Measurements from ENCODE around the gene NAGLU.

NAGLU gene

DNA sequence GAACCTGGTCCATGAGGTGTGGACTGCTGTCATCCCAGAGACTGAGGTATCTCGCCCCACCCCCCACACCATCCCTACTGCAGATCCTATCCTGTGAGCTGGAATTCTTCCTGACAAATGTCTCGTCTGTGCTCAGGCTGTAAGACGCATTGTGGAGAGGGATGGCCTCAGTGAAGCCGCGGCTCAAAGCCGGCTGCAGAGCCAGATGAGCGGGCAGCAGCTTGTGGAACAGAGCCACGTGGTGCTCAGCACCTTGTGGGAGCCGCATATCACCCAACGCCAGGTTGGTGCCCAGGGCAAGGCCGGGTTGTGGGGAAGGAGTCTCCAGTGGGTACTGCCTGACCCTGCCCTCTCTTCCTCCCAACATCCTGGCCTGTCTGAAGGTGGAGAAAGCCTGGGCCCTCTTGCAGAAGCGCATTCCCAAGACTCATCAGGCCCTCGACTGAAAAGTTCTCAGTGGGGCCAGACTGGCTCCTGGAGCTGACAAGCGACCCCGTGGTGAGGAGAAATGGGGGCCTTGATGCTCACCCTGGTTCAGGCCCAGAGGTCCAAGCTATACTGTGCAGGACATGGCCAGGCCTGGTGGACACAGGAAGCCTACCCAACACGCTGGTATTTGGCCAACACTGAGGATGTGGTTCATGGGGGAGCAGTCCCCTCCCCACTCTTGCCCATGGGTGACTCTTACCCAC, 29.6 kb downstream of the NAGLU start:
- no peak for TF ChIP-seq JUND (IDR thresholded peaks at IDR 0.05; ENCODE audit: low read depth)
- in situ Hi-C loops (cut with HindIII; ENCODE audit: low pct_unique_long_range_greater_than_20kb, low sequenced_read_pairs): no loop called here
- DNase-seq (ENCODE audit: low read depth in 1 of 2, low spot score in 1 of 2): no peak

- no peak for DNase-seq (ENCODE audit: low read depth in 1 of 2, low spot score in 1 of 2)
- no peak for TF ChIP-seq JUND (IDR thresholded peaks at IDR 0.05; ENCODE audit: low read depth)
- in situ Hi-C loops (cut with HindIII; ENCODE audit: low pct_unique_long_range_greater_than_20kb, low sequenced_read_pairs): no loop called here
Observed at GRCh38 chr17:42566215-42566882, 30.3 kb downstream of the NAGLU start.

DNA sequence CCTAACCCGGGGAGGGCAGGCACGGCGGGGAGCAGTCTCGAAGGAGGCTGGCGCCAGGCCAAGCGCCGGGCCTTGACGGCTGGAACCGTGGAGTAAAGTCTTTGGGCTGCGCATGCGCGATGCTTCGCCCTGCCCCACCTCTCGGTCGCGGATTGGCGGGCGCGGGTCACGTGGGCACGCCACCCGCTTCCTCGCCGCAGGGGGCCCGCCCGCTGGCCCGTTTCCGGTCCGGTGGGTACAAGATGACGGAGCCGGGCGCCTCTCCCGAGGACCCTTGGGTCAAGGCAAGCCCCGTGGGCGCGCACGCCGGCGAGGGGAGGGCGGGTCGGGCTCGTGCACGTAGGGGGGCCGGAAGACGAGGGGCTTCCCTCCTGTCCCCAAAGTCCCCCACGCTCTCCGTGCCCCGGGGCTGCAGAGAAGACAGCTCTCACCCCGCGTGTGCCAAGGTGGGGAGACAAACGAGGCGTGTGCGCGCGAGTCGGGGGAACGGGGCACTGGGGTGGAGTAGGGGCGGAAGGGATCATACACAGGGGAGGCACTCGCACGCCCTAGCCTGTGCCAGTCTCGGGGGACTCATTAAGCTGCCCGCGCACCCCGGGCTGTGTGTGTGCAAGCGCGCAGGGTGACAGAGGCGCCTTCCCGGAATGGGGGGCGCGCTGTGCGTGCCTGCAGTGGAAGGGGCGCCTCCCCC, 31.0 kb downstream of the NAGLU start, which contains the start of gene MLX:
MLX (plus strand) TSS at position 218 of the 691 bp plus-strand sequence; CDS start at position 243, 25 bp downstream.
- DNase-seq (ENCODE audit: low read depth in 1 of 2, low spot score in 1 of 2): peak; percentile 96 to 100
- TF ChIP-seq JUND (IDR thresholded peaks at IDR 0.05; ENCODE audit: low read depth): no peak
- in situ Hi-C loops (cut with HindIII; ENCODE audit: low pct_unique_long_range_greater_than_20kb, low sequenced_read_pairs): no loop called here

DNA sequence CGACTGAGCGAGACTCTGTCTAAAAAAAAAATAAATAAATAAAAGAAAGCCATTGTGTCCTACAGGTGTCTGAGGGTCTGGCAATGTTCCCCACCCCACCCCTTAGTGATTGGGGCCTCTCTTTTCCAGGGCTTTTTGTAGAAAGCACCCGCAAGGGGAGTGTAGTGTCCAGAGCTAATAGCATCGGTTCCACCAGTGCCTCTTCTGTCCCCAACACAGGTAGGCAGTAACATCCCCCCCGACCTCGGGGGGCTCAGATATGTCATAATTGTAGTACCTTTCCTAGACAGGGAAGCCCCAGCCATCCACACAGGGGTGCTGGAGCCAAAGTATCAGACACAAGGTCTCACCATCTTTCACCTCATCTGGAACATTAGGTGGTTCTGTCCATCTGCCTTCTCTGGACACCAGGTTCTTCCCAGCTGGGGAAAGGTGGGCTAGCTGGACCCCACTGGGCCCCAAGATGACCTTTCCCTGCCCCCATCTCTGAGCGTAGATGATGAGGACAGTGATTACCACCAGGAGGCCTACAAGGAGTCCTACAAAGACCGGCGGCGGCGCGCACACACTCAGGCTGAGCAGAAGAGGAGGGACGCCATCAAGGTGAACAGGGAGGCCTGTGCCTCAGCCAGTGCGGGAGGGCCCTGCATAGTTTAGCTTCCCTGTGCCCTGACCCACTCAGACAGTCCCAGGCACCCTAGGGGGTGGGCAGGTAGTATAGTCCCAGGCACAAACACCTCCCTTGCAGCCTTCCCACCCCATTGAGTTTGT, 32.5 kb downstream of the NAGLU start:
- DNase-seq (ENCODE audit: low read depth in 1 of 2, low spot score in 1 of 2): no peak
- in situ Hi-C loops (cut with HindIII; ENCODE audit: low pct_unique_long_range_greater_than_20kb, low sequenced_read_pairs): no loop called here

DNA sequence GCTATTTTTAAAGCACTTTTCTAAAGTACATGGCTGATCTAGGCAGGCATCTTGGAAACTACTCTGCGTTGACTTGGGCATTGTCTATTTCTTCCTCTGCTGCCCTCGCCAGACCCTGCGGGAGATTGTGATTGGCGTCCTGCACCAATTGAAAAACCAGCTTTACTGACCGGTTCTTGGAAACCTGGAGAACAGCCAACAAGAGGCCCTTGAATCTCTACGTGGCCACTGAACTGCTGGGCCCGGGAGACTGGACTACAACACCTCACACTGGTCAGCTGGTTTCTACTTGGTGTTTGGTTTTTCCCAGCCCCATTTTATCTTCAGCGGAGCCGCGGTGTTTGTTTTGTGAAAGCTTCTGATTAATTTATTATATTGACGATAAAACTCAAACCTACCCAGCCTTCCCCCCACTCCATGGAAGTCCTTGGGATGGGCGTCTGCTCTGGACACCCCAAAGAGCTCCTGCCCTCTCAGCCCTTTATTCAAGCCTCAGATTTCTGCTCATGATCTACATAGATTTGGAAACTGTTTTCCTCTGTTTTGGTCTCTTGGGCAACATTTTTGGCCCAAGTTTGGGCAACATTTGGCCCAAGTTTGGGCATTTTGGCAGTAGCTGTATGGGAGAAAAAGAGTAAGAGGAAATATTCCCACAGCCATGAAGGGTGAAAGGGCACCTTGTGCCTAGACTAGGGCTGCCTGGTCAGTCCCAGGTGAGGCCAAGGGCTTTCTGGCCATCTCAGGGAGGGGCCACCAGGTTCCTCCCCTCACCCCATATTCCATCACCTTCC, 35.6 kb downstream of the NAGLU start:
- TF ChIP-seq JUND (IDR thresholded peaks at IDR 0.05; ENCODE audit: low read depth): no peak
- peak in 1 of 2 experiments; percentile 78 for DNase-seq (ENCODE audit: low read depth in 1 of 2, low spot score in 1 of 2)

More for the DNA sequence above, 32.5 kb downstream of the NAGLU start:
- TF ChIP-seq JUND (IDR thresholded peaks at IDR 0.05; ENCODE audit: low read depth): no peak

DNA sequence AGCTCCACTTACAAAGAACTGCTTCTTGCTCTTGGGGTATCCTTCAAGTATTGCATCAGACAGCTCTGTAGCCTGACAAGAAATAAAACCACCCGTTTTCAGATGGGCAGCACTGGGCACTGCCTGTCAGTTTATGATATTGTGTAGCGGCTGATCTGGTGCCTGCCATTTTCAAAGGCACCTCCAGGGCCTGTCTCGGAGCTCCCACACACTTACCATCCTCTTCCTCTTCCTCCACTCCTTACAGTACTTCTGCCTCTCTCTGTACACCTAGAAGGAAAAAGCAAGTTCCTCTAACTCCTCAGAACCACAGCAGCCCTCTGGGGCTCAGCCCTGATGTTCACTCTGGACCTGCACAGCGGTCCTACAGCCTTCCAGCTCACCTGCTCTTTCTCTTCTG, 37.1 kb downstream of the NAGLU start:
- in situ Hi-C loops (cut with HindIII; ENCODE audit: low pct_unique_long_range_greater_than_20kb, low sequenced_read_pairs): no loop called here
- no peak for DNase-seq (ENCODE audit: low read depth in 1 of 2, low spot score in 1 of 2)
- no peak for TF ChIP-seq JUND (IDR thresholded peaks at IDR 0.05; ENCODE audit: low read depth)

More for the DNA sequence above, 35.6 kb downstream of the NAGLU start:
- in situ Hi-C loops (cut with HindIII; ENCODE audit: low pct_unique_long_range_greater_than_20kb, low sequenced_read_pairs): no loop called here

DNA sequence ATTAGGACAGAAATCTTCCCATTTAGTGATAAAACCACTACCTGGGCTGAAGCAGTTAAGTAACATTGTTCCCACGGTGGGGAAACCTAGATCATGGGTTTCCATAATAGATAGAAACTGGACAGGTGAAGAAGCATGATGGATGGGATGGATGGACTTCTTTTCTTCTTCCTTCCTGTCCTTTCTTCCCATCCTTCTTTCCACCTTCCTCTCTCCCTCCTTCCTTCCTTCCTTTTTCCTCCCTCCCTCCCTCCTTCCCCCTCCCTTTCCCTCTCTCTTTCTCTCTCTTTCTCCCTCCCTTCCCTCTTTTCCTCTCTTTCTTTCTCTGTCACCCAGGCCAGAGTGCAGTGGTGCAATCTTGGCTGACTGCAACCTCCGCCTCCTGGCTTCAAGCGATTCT, 38.4 kb downstream of the NAGLU start:
- DNase-seq (ENCODE audit: low read depth in 1 of 2, low spot score in 1 of 2): no peak
- in situ Hi-C loops (cut with HindIII; ENCODE audit: low pct_unique_long_range_greater_than_20kb, low sequenced_read_pairs): no loop called here
- TF ChIP-seq JUND (IDR thresholded peaks at IDR 0.05; ENCODE audit: low read depth): no peak

- TF ChIP-seq JUND (IDR thresholded peaks at IDR 0.05; ENCODE audit: low read depth): no peak
- in situ Hi-C loops (cut with HindIII; ENCODE audit: low pct_unique_long_range_greater_than_20kb, low sequenced_read_pairs): no loop called here
- no peak for DNase-seq (ENCODE audit: low read depth in 1 of 2, low spot score in 1 of 2)
Observed at GRCh38 chr17:42577140-42577531, 41.1 kb downstream of the NAGLU start.

GRCh38 chr17:42577532-42578281, 41.7 kb downstream of the NAGLU start, which contains the start of gene PSMC3IP:
PSMC3IP (minus strand) TSS chr17:42577729; CDS start chr17:42577686, 43 bp downstream.
- TF ChIP-seq JUND (IDR thresholded peaks at IDR 0.05; ENCODE audit: low read depth): no peak
- in situ Hi-C loops (cut with HindIII; ENCODE audit: low pct_unique_long_range_greater_than_20kb, low sequenced_read_pairs): no loop called here

DNA sequence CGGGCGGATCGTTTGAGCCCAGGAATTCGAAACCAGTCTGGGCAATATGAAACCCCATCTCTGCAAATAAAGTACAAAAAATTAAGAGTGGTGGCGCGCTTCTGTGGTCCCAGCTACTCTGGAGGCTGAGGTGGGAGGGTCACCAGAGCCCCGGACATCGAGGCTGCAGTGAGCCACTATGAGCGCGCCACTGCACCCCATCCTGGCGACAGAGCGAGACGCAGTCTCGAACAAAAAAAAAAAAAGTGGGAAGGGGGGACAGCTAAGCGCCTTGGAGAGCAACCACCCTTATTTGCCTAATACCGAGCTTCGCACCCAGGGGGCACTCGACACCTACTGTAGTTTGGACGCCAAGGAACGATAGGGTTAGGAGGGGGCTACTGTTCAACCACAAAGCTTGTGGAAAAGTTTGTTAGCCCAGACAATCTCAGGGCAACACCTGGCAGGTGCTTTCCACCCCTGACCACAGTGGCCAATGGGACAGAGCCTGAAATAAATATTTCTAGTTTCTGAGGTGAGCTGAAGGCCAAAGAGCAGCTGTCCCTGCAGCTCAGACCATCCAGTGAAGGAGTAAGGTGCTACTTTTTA, 42.3 kb downstream of the NAGLU start:
- TF ChIP-seq JUND (IDR thresholded peaks at IDR 0.05; ENCODE audit: low read depth): no peak
- peak; percentile 77 to 87 for DNase-seq (ENCODE audit: low read depth in 1 of 2, low spot score in 1 of 2)
- in situ Hi-C loops (cut with HindIII; ENCODE audit: low pct_unique_long_range_greater_than_20kb, low sequenced_read_pairs): no loop called here

More at GRCh38 chr17:42577532-42578281, 41.7 kb downstream of the NAGLU start, which contains the start of gene PSMC3IP:
- peak; percentile 96 to 97 for DNase-seq (ENCODE audit: low read depth in 1 of 2, low spot score in 1 of 2)
